ENCODE measurements around the gene CCL22. TPM values are rescaled to one million over a fixed set of nuclear protein-coding genes. Genes with fewer than 3 reads are reported as not detected.

Gene CCL22
- total and polyA plus RNA-seq, 2 donors (not counting 3 experiments of a cell fraction or from before 2014, with no cell fraction given): not detected

- dilution Hi-C loops (cut with MboI; ENCODE audit: extremely low pct_ligation_motif_present, low sequenced_read_pairs): no loop called here
- POLR2A ChIA-PET: no interaction called here
These were observed 34.1 kb downstream of the CCL22 start for GRCh38 chr16:57392694-57393093.

GRCh38 chr16:57394444-57394843 lies 35.9 kb downstream of the CCL22 start:
- no TSS peak for BruUV-seq (replicated peaks)

More at GRCh38 chr16:57392694-57393093, 34.1 kb downstream of the CCL22 start:
- Histone ChIP-seq H3K9me3 (replicated peaks; ENCODE audit: control insufficient read depth, insufficient read depth, low read length) (no peaks in the 10 kb centered on the region), H4K20me1 (replicated peaks; ENCODE audit: control insufficient read depth, extremely low read depth, insufficient read depth, low read length) (no peaks in the 10 kb centered on the region), H3K27me3 (ENCODE audit: control insufficient read depth in 2 of 2, insufficient read depth in 2 of 2, low read length in 2 of 2) (peaks cover 4 to 6% of the 10 kb centered on the region in 2 experiments), H3K79me2 (ENCODE audit: control insufficient read depth, insufficient read depth, low read length) (no peaks in the 10 kb centered on the region), H3K4me1 (ENCODE audit: control insufficient read depth, extremely low read depth, insufficient read depth, low read length) (peaks cover 12% of the 10 kb centered on the region), H2AFZ (ENCODE audit: low read depth, low read length) (no peak overlapping the region), H3K9me1 (replicated peaks; ENCODE audit: control insufficient read depth, extremely low read depth, insufficient read depth, low read length) (no peaks in the 10 kb centered on the region), H3K9ac (replicated peaks; ENCODE audit: extremely low read depth, insufficient read depth, low read length) (no peak overlapping the region), H3K4me3 (replicated peaks in 1 of 3; ENCODE audit: insufficient read depth in 1 of 3, low read depth in 1 of 3, low read length in 3 of 3) (no peak overlapping the region), H3K36me3 (ENCODE audit: control insufficient read depth in 2 of 2, extremely low read depth in 1 of 2, insufficient read depth in 2 of 2, low read length in 2 of 2) (no peaks in the 10 kb centered on the region), H3K4me2 (ENCODE audit: insufficient read depth, low read length) (no peak overlapping the region), H3K27ac (ENCODE audit: insufficient read depth, low read depth, low read length) (no peak overlapping the region)
- DNase-seq (ENCODE audit: low read depth, low spot score) (no peak), FAIRE-seq (no peak)
- intact Hi-C loops (cut with micrococcal nuclease): no loop called here
- TF ChIP-seq EZH2 (IDR thresholded peaks at IDR 0.05; ENCODE audit: borderline replicate concordance, low read depth, low read length, severe bottlenecking) (no peak), POLR2AphosphoS5 (IDR thresholded peaks at IDR 0.05; ENCODE audit: insufficient read depth, low read depth, low read length) (no peak), MYC (IDR thresholded peaks at IDR 0.05; ENCODE audit: low read depth, low read length) (no peak), GATA2 (IDR thresholded peaks at IDR 0.05; ENCODE audit: insufficient read depth, insufficient read length, low read depth, low read length) (no peak), JUN (IDR thresholded peaks at IDR 0.05; ENCODE audit: borderline replicate concordance, insufficient read depth, insufficient read length, low read depth) (no peak)
- BruUV-seq (replicated peaks): no TSS peak
- CTCF ChIA-PET: no interaction called here

More at GRCh38 chr16:57394444-57394843, 35.9 kb downstream of the CCL22 start:
- POLR2A ChIA-PET: no interaction called here
- Histone ChIP-seq H4K20me1 (replicated peaks; ENCODE audit: control insufficient read depth, extremely low read depth, insufficient read depth, low read length) (no peaks in the 10 kb centered on the region), H3K4me1 (ENCODE audit: control insufficient read depth, extremely low read depth, insufficient read depth, low read length) (peaks cover 6% of the 10 kb centered on the region), H3K36me3 (ENCODE audit: control insufficient read depth in 2 of 2, extremely low read depth in 1 of 2, insufficient read depth in 2 of 2, low read length in 2 of 2) (no peaks in the 10 kb centered on the region), H3K9ac (replicated peaks; ENCODE audit: extremely low read depth, insufficient read depth, low read length) (no peak overlapping the region), H3K4me2 (ENCODE audit: insufficient read depth, low read length) (no peak overlapping the region), H3K79me2 (ENCODE audit: control insufficient read depth, insufficient read depth, low read length) (no peaks in the 10 kb centered on the region), H2AFZ (ENCODE audit: low read depth, low read length) (no peak overlapping the region), H3K27me3 (ENCODE audit: control insufficient read depth in 2 of 2, insufficient read depth in 2 of 2, low read length in 2 of 2) (peaks cover 2 to 6% of the 10 kb centered on the region in 2 experiments), H3K27ac (ENCODE audit: insufficient read depth, low read depth, low read length) (no peak overlapping the region), H3K4me3 (replicated peaks in 1 of 3; ENCODE audit: insufficient read depth in 1 of 3, low read depth in 1 of 3, low read length in 3 of 3) (no peak overlapping the region), H3K9me3 (replicated peaks; ENCODE audit: control insufficient read depth, insufficient read depth, low read length) (no peaks in the 10 kb centered on the region), H3K9me1 (replicated peaks; ENCODE audit: control insufficient read depth, extremely low read depth, insufficient read depth, low read length) (no peaks in the 10 kb centered on the region)
- dilution Hi-C loops (cut with MboI; ENCODE audit: extremely low pct_ligation_motif_present, low sequenced_read_pairs) (no loop called here), intact Hi-C loops (cut with micrococcal nuclease) (no loop called here)
- TF ChIP-seq MAX (IDR thresholded peaks at IDR 0.05; ENCODE audit: insufficient read depth, insufficient read length) (no peak), CTCF (IDR thresholded peaks at IDR 0.05; ENCODE audit: extremely low read depth in 1 of 2, insufficient read depth in 1 of 2, low read depth in 1 of 2, low read length in 2 of 2) (no peak), POLR2AphosphoS5 (IDR thresholded peaks at IDR 0.05; ENCODE audit: insufficient read depth, low read depth, low read length) (no peak), JUN (IDR thresholded peaks at IDR 0.05; ENCODE audit: borderline replicate concordance, insufficient read depth, insufficient read length, low read depth) (no peak), GATA2 (IDR thresholded peaks at IDR 0.05; ENCODE audit: insufficient read depth, insufficient read length, low read depth, low read length) (no peak), FOS (IDR thresholded peaks at IDR 0.05; ENCODE audit: borderline replicate concordance, insufficient read depth, low read length) (no peak), EZH2 (IDR thresholded peaks at IDR 0.05; ENCODE audit: borderline replicate concordance, low read depth, low read length, severe bottlenecking) (no peak), MYC (IDR thresholded peaks at IDR 0.05; ENCODE audit: low read depth, low read length) (no peak), POLR2A (IDR thresholded peaks at IDR 0.05; ENCODE audit: low read depth, low read length) (no peak)
- CTCF ChIA-PET: interaction anchor here (1.1 kb wide), 1 partner anchor 22 kb away, joined by 4 read pairs; no protein-coding TSS in a partner anchor
- FAIRE-seq: no peak
- DNase-seq (ENCODE audit: low read depth, low spot score): no peak
